ENCODE measurements around the gene GABRB1. TPM values are rescaled to one million over a fixed set of nuclear protein-coding genes. Genes with fewer than 3 reads are reported as not detected.
"Not testable (repeated sequence)": the region's sequence is repeated elsewhere in the genome, so short reads cannot be mapped to it uniquely, and the experiment has no call there.

The GABRB1 gene
- total RNA-seq, 1 donor from 2014 or later, result 1.0 TPM

DNA sequence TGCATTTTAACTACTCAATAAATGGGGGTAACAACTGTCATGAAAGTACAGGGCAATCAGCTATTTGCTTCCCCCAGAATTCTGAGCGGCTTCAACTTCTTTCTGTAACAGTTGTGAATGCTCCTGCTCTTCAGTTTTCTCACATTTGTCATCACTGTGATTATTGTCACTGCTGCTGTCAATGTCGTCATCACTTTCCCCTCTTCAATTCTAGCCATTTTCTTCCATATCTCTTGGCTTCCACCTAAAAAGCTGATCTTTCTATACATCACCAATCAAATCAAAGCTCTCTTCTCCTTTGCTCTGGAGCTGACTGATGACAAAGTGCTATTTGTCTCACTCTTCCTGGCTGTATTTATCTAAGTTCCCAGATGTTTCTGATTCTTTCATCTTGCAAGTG, 306.5 kb downstream of the GABRB1 start:
- DNase-seq (ENCODE audit: missing footprints), result no peak
- ATAC-seq, result no peak
- intact Hi-C loops (cut with DNase I), result no loop called here

- no peak for DNase-seq (ENCODE audit: missing footprints)
- no peak for ATAC-seq
- intact Hi-C loops (cut with DNase I), result no loop called here
Measured at GRCh38 chr4:47340914-47341313, 309.5 kb downstream of the GABRB1 start.

GRCh38 chr4:47342796-47343195, 311.4 kb downstream of the GABRB1 start:
- DNase-seq (ENCODE audit: missing footprints) (no peak), ATAC-seq (no peak)
- intact Hi-C loops (cut with DNase I), result no loop called here

GRCh38 chr4:47349326-47349725, 318.0 kb downstream of the GABRB1 start:
- ATAC-seq (no peak), DNase-seq (ENCODE audit: missing footprints) (no peak)
- intact Hi-C loops (cut with DNase I), result no loop called here

- intact Hi-C loops (cut with DNase I), result no loop called here
- no peak for DNase-seq (ENCODE audit: missing footprints)
- no peak for ATAC-seq
Measured at GRCh38 chr4:47355568-47355967, 324.2 kb downstream of the GABRB1 start.

GRCh38 chr4:47359891-47360290, 328.5 kb downstream of the GABRB1 start:
- ATAC-seq, result no peak
- intact Hi-C loops (cut with DNase I), result no loop called here
- no peak for DNase-seq (ENCODE audit: missing footprints)

GRCh38 chr4:47367761-47368160, 336.4 kb downstream of the GABRB1 start:
- intact Hi-C loops (cut with DNase I), result no loop called here
- ATAC-seq (no peak), DNase-seq (ENCODE audit: missing footprints) (no peak)

DNA sequence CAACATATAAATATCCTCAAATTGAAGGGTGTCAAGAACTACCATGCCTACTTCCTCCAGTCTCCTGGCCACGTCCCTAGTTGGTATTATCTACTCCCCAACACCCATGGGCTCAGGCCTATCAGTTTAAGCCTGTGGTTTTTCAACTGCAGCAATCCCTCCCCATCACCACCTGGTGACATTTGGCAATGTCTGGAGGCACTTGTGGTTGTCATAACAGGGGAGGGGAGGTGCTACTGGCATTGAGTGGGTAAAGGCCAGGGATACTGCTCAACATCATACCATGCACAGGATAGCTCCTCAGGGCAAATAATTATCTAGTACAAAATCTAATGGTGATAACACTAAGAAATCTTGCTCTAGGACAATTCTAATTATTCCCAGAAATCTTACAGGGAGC, 336.8 kb downstream of the GABRB1 start:
- DNase-seq (ENCODE audit: missing footprints), result no peak
- intact Hi-C loops (cut with DNase I), result no loop called here
- ATAC-seq, result no peak

DNA sequence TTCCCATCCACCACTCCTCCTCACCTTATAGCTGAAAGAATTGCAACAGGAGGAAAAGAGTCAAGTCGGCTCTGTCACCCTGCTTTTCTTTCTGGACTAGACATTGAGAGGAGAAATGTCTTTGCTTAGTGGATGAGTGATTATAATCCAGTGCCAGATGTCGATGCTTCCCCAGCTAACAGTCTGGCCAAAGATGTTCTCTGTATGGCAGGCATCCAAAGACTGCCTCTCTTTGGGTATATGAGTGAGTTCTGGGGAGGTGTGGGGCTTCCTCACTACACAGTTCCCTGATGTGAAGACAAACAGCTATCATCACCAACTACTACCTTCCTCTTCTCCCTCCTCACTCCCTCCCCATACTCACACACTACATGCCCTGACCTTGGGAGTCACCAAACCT, 341.2 kb downstream of the GABRB1 start:
- intact Hi-C loops (cut with DNase I), result no loop called here
- DNase-seq (ENCODE audit: missing footprints) (no peak), ATAC-seq (no peak)

- DNase-seq (ENCODE audit: missing footprints) (no peak), ATAC-seq (no peak)
- intact Hi-C loops (cut with DNase I), result no loop called here
Measured at GRCh38 chr4:47373174-47373573, 341.8 kb downstream of the GABRB1 start.

GRCh38 chr4:47373709-47374108, 342.3 kb downstream of the GABRB1 start:
- no peak for ATAC-seq

GRCh38 chr4:47374477-47374876, 343.1 kb downstream of the GABRB1 start:
- ATAC-seq, result no peak

More at GRCh38 chr4:47373709-47374108, 342.3 kb downstream of the GABRB1 start:
- DNase-seq (ENCODE audit: missing footprints), result no peak
- intact Hi-C loops (cut with DNase I), result no loop called here

GRCh38 chr4:47378021-47378530, 346.7 kb downstream of the GABRB1 start:
- ATAC-seq; intact Hi-C loops (cut with DNase I): not testable (repeated sequence)
- peak; percentile 37 for DNase-seq (ENCODE audit: missing footprints)

More at GRCh38 chr4:47374477-47374876, 343.1 kb downstream of the GABRB1 start:
- no peak for DNase-seq (ENCODE audit: missing footprints)
- intact Hi-C loops (cut with DNase I), result no loop called here

DNA sequence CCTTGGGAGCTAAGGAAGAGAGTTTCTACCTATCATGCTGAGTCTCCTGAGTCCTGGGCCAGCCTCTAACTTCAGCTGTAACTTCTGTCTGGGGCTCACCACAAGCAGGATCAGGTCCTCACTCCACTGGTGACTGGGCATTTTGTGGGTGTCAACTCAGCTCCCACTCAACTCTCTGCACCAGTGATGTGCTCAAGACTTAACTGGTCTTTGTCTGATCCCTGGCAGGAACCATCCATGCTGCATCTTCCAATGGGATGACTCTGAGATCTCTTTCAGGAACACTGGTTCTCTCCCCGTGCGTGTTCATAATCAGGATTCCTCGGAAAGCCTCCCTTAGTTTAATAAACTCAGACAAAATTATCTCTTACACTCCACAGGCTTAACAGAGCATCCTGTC, 349.8 kb downstream of the GABRB1 start:
- ATAC-seq (no peak), DNase-seq (ENCODE audit: missing footprints) (no peak)
- intact Hi-C loops (cut with DNase I), result loop anchor here (5.0 kb wide), 1 partner anchor 539 kb away; no protein-coding TSS in a partner anchor

GRCh38 chr4:47382846-47383360, 351.5 kb downstream of the GABRB1 start:
- no peak for DNase-seq (ENCODE audit: missing footprints)
- intact Hi-C loops (cut with DNase I), result loop anchor here (5.0 kb wide), 1 partner anchor 541 kb away; no protein-coding TSS in a partner anchor
- ATAC-seq, result no peak

GRCh38 chr4:47383829-47384427, 352.6 kb downstream of the GABRB1 start:
- intact Hi-C loops (cut with DNase I), result loop anchor here (5.0 kb wide), 1 partner anchor 542 kb away; no protein-coding TSS in a partner anchor
- no peak for DNase-seq (ENCODE audit: missing footprints)
- ATAC-seq, result no peak

DNA sequence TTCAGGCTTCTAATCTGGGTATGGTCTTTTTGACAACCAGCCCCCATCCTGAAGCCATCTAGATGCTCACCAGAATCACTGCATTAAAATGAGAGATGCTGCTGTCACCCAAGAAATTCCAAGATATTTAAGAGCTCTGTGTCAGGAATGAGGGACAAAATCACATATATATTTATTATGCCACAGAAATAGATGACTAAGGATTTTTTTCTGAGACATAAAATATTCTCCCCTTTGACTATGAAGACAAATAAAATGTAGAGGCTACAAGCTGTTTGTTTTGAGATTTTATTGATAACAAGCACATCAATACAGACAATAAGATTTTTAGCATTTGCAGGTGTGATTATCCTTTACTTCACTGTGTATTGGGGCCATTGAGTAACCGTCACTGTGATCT, 354.8 kb downstream of the GABRB1 start:
- intact Hi-C loops (cut with DNase I), result no loop called here
- DNase-seq (ENCODE audit: missing footprints) (no peak), ATAC-seq (no peak)

GRCh38 chr4:47386561-47387235, 355.3 kb downstream of the GABRB1 start:
- no peak for DNase-seq (ENCODE audit: missing footprints)
- intact Hi-C loops (cut with DNase I), result no loop called here
- no peak for ATAC-seq

- DNase-seq (ENCODE audit: missing footprints) (peak; percentile 77), ATAC-seq (no peak)
Measured at GRCh38 chr4:47390428-47391125, 359.2 kb downstream of the GABRB1 start.

More at GRCh38 chr4:47390428-47391125, 359.2 kb downstream of the GABRB1 start:
- intact Hi-C loops (cut with DNase I), result no loop called here

Data from Right ventricle myocardium inferior (tissue), 1 donor.